GM21825 (cell line): ENCODE results near the gene NPS.

Experiments
- ATAC-seq: cut with Tn5 transposase; IDR thresholded peaks from one replicate; pipeline ENCODE4 v1.9.1; 2021; ENCODE audit warnings: mild to moderate bottlenecking, moderate library complexity; ENCODE audit not compliant: unreplicated experiment

NPS gene

GRCh38 chr10:127556916-127557315, 7.8 kb downstream of the NPS start:
- ATAC-seq, result no peak

DNA sequence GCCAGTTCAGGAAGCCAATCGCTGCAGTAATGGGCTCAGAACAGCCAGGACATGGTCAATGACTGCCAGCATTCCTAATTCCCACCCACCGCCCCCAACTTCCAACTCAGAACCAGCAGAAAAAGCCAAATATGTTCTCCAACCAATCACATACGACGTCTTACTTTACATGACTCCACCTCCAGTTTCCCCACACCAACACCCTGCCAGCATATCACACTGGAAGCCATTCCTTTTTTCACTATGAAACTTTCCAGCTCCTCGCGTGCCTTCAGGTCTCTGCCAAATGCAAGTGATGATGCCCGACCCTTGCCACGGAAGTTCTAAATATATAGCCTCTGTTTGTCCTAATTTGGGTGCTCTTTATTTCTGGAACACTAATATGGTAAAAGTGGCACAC, 12.5 kb downstream of the NPS start:
- no peak for ATAC-seq

GRCh38 chr10:127563718-127564553, 14.8 kb downstream of the NPS start:
- ATAC-seq, result no peak

GRCh38 chr10:127564644-127565043, 15.5 kb downstream of the NPS start:
- no peak for ATAC-seq

DNA sequence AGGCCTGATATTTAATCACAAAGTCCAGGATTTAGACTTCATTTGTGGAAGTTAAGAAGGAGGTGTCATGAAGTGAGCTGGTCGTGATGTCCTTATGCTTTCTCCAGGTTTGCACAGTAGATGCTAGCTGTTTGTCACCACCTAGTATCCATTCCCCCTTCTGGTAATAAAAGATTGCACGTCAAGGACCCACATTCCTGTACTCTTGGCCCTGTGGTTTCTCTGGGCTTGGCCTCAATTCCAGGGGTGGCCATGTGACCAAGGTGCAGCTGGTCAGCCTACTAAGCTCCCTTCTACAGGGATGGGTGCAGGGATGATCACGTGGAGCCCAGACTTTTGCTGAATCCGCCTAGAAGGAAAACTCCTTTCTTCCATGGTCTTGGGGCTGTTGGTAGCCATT, 16.5 kb downstream of the NPS start:
- ATAC-seq, result no peak

DNA sequence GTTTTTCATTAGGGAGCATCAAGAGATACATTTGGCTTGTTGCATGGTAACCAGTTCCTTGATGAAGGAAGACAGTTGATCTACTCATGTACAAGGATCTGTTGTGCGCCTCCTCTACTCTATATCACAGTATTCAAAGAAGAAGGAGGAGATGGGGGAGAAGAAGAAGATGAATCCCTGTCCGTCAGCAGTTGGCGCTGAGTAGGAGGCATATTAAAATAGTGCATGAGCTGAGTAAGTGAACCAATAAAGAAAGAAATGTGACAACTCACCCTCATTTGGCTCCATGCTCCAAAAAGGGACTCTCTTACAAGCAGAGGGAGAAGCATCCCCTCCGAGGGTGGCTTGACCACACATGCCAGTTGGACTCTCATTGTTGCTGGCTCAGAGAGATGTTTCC, 20.1 kb downstream of the NPS start:
- ATAC-seq, result no peak

DNA sequence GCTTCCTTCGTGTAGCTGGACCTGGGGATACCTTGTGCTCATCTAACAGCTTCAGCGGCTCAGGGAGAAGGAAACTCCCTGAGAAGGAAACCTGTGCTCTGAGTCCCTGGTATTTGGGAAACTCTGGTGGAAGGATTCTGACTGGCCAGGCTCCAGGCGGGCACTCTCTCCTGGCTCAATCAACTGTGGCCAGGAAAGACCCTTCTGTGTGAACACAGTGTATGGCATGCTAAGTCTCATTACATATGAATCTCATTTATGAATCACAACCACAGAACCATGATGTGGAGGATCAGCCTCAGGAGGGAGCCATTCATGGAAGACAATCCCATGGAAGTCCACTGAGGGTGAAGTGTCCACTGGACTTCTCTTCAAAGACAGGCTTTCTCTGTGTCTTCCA, 20.9 kb downstream of the NPS start:
- ATAC-seq, result no peak

DNA sequence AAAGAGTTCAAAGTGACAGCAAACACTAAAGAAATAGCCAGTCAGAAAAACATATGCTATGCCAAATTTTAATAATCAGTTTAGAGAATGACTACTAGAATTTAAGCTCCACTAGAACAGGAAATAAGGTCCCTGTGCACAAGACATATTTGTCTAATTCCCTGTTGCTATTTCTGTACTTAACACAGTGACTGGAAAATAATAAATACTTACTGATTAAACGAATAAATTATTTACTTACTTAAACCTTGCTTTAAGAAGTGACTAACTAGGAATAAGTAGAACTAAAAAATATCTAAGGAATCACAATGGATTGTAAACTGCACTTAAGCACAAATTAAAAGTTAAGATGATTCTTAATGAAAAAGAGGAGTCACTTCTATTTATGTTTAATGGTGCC, 22.3 kb downstream of the NPS start:
- ATAC-seq, result no peak

DNA sequence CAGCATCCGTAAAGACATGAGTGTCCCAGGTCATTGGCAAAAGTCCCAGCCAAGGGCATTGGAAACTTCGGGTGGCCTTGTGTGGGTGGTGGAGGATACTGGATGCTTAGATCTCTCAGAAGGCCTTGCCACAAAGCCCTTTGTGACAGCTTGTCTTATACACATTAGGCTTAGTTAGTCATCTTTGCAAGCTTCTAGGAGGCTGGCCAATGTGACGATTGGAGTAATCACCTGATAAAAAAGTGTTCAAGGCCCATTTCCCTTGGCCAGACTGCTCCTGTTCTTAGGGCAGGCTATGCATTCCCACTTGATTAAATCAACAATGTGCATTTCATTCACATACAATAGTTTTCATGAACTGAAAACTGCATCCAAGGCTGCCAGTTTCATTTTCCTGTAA, 26.9 kb downstream of the NPS start:
- no peak for ATAC-seq

GRCh38 chr10:127576740-127577161, 27.6 kb downstream of the NPS start:
- no peak for ATAC-seq

DNA sequence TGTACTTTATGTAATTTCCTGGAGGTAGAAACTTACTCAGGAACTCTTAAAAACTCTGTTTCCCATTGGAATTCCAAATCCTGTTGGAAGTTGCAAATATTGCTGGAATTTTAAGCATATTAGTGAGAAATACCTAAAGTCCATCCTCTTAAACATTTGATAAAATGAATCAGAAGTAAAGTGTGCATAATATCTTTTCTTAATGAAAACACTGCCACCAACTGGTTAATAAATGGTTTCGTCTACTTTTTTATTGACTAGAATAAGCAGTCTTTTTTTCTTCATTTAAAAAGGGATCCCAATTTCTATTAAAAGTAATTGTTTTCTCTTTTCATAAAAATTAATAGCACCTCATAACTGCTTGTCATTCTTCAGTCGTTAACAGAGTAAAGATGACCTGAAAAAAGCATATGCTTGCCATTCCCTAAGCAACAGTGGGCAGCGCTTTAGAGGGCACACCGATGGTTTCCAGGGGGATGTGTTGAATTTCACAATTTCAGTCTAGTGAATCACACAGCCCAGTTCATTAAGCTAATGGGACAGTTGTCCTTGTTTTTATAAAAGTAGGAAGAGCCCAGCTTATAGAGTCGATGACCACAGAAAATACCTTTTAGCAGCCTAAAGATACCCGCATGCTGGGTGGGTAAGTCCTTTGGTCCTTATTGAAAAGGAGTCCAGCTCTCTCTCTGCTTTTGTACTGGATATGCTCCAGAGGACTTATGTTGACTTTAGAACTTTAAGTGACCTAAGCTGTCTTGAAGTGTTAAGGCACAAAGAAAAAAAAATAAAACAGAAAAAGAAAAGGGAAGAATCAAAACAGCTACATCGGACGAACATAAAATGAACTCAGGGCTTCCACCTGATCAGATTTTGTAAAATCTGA, 28.5 kb downstream of the NPS start:
- no peak for ATAC-seq

DNA sequence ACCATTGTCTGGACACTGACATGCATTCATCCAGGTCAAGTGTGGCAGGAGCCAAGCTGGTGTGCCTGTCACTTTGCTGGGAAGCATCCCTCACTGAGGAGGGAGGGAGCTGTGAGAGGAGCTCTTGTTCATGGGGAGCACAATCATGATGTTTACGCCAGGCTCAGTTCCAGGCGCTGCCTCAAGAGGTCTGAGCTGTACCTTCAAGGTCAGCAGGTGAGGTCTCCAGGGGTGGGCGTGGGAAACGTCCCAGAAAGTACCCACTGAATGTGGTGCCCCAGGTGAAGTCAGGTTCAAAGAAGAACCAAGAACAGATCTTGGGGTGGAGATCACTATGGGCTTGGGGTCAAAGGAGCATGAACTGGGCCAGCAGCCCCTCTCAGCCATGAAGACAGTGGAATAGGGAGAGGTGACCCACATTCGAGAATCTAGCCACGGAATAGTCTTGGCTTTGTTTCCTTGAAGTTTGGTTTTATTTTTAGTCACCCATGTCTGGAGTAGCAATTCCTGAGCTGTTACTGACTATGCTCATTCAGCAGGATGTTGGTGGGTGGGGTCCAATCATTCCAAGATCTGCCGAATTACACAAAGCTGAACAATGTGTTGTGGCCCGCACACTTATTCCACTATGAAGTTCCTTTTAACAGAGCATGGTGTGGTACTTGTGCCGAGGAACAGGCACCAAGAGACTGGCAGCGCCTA, 29.3 kb downstream of the NPS start:
- no peak for ATAC-seq

DNA sequence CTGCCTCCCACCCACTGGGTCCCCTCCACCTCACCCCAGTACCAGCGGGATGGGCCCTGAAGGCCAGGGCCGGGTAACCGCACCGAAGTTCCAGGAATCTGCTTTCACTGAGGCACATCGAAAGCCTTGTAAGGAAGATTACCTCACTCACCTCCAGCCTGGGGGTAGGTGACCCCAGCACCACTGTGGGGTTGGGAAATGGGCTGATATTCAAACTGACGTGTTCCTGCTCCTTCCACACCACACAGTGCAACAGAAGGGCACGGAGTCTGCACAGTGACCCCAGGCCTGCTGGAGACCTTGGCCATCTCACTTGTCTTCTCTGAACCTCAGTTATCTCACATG, 29.8 kb downstream of the NPS start:
- ATAC-seq, result no peak

GRCh38 chr10:127579640-127580039, 30.5 kb downstream of the NPS start:
- ATAC-seq, result no peak

DNA sequence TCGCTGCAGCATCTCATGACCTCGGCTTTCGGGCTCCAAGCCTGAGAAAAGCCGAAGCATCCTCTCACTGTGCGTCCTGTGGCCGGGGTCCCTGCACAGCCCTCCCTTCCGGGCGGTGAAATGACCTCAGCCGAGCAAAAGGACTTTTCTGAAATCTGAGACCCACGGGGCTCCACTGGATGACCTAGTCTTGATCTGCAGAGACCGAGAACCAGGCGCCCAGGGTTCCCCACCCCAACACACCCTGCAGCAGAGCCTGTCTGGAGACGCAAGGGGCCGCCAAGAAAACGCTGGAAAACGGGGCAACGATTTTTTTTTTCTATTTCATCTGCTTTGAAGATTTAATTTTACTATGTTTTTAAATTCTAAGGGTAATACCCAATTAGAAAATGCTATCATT, 31.7 kb downstream of the NPS start:
- ATAC-seq, result no peak

GRCh38 chr10:127585519-127586023, 36.5 kb downstream of the NPS start:
- no peak for ATAC-seq

- no peak for ATAC-seq
Observed at GRCh38 chr10:127587668-127588365, 38.7 kb downstream of the NPS start.

DNA sequence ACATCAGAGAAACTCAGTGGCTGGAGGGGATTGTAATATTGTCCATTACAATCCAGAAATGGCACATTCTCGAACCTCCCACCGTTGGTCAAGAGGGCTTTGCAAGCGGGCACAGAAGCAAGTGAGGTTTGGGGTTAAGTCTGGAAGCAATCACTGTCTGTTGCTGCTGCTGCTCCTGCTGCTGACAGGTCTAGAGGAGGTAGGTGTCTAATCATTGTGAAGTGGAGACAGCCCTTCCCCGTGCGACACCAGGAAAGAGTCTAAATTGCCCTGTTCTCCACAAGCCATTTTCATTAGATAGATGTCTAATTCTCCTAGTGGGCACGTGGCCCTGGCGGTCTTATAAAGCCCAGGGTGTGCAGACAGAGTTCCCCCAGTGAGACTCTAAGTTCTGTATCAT, 43.5 kb downstream of the NPS start:
- ATAC-seq, result no peak

GRCh38 chr10:127600479-127600878, 51.4 kb downstream of the NPS start:
- ATAC-seq, result no peak
